Heart left ventricle (tissue), 13 donors: ENCODE data around the gene CDC123.

Source experiments
- CTCF ChIP-seq, 12 donors: fragments of 200-600 bp; sonication (generic) in 4 of 12; IDR thresholded peaks; one replicate each; pipeline versions ENCODE4 v1.5.0 to v1.8.0; 2018 to 2022; ENCODE audit warnings: antibody characterized with exemption in 12 of 12, mild to moderate bottlenecking in 5 of 12
- POLR2A ChIP-seq, 2 donors: fragments of 450-650 bp; IDR thresholded peaks; one replicate each; pipeline ENCODE4 v1.6.1; 2017; ENCODE audit warnings: antibody characterized with exemption in 2 of 2, mild to moderate bottlenecking in 2 of 2, moderate library complexity in 2 of 2
- donor health status: ischemic (EF 13 %, LVEDD 7.1; RV severe dilation, severe dysfunction).
- donor health status: DM: no; HTN: yes; CAD: no.
- donor health status: DM: no; HTN: no; CAD: no.
- donor health status: ischemic (EF 25% LVEDD 6.9; RV normal size, moderate dysfunction).
- donor health status: ischemic (EF 25% LVEDD 5.7; RV mildly dilated, moderate dysfunction).
- donor health status: ischemic (EF 35%, LVEDD 5.7; RV mildly dilated, moderate dysfunction).
- donor health status: nonischemic (EF 11% LVEDD 7.7; RV severe dilation, severe dysfunction).
- donor health status: DM: yes; HTN: yes; CAD: no.
- donor health status: PGD.
- donor health status: ischemic (EF 29% LVEDD 5.4; RV normal size, mild dysfunction).
- donor health status: nonischemic (EF 23%, LVEDD 6.1; RV moderate dilation, normal function).

DNA sequence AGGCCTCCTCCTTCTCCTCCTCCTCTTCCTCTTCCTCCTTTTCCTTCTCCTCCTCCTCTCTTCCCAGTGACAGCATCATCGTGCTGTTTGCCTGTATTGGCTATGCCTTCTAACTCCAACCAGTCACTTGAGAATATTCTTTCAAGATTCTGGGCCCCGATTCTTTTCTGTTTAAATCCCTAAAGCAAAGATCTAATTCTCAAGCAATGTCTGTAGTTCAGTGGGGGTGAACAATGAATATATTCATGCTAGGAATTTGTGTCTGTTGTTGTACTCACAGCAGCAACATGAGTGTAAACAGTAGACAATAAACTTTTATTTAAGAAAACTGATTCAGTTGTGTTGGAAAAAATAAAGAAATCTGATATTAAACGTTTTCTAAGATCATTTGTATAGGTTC lies 31.0 kb upstream of the CDC123 start:
- no peak for TF ChIP-seq POLR2A (IDR thresholded peaks at IDR 0.05)
- TF ChIP-seq CTCF (IDR thresholded peaks at IDR 0.05), result no peak
